Common myeloid progenitor, CD34-positive (primary cell): ENCODE measurements around the gene AKR1B1.
A peak's percentile ranks its signal among the peaks of the same experiment; 100 is the strongest.

Experiments used
- CTCF ChIA-PET: fragments of 350-600 bp; sonication (Branson Sonifier 250); formaldehyde crosslinking; loops from one replicate; lab custom pipeline; 2021; ENCODE audit warnings: antibody characterized with exemption; lab: Charles Lee
- POLR2A ChIA-PET: fragments of 350-600 bp; sonication (Branson Sonifier 250); formaldehyde crosslinking; loops from one replicate; lab custom pipeline; 2021; ENCODE audit warnings: antibody characterized with exemption; lab: Charles Lee
- DNase-seq, 3 donors: peaks; one replicate each; pipeline versions ENCODE4 v3.0.0 to v3.0.0-alpha.2; 2013
- H3K27ac ChIP-seq, 2 experiments: 1 replicate in 1 of 2; 2 replicates in 1 of 2; pipeline ENCODE4 v1.7.0; 2013; ENCODE audit warnings: inconsistent platforms in 2 of 2, low read length in 2 of 2, mild to moderate bottlenecking in 2 of 2, low read depth in 1 of 2, moderate library complexity in 1 of 2; ENCODE audit not compliant: severe bottlenecking in 2 of 2, insufficient read depth in 1 of 2, poor library complexity in 1 of 2
- H3K27me3 ChIP-seq, 5 experiments: replicated peaks in 2 of 5; 1 replicate in 3 of 5; 2 replicates in 2 of 5; pipeline versions ENCODE4 v1.6.1 to v1.7.0; 2013; ENCODE audit warnings: low read length in 4 of 5, mild to moderate bottlenecking in 2 of 5, moderate library complexity in 2 of 5, inconsistent platforms in 1 of 5; ENCODE audit not compliant: insufficient read depth in 5 of 5, control insufficient read depth in 4 of 5
- H3K36me3 ChIP-seq, 4 experiments: 1 replicate in 2 of 4; 2 replicates in 2 of 4; pipeline versions ENCODE4 v1.6.1 to v1.7.0; 2013; ENCODE audit warnings: low read length in 3 of 4, control low read depth in 1 of 4, mild to moderate bottlenecking in 1 of 4; ENCODE audit not compliant: control insufficient read depth in 4 of 4, insufficient read depth in 4 of 4
- H3K4me1 ChIP-seq, 4 experiments: 1 replicate in 3 of 4; 2 replicates in 1 of 4; pipeline versions ENCODE4 v1.6.1 to v1.7.1; 2013; ENCODE audit warnings: low read length in 3 of 4, mild to moderate bottlenecking in 3 of 4, control low read depth in 1 of 4, inconsistent platforms in 1 of 4, moderate library complexity in 1 of 4; ENCODE audit not compliant: control insufficient read depth in 4 of 4, insufficient read depth in 4 of 4; ENCODE audit errors: control extremely low read depth in 1 of 4
- H3K4me3 ChIP-seq, 7 experiments: 1 replicate in 4 of 7; 2 replicates in 3 of 7; pipeline versions ENCODE4 v1.5.1 to v1.7.0; 2013; ENCODE audit warnings: mild to moderate bottlenecking in 7 of 7, low read length in 6 of 7, moderate library complexity in 6 of 7, inconsistent platforms in 2 of 7, low read depth in 2 of 7, control low read depth in 1 of 7; ENCODE audit not compliant: insufficient read depth in 4 of 7, control insufficient read depth in 1 of 7; ENCODE audit errors: extremely low read depth in 1 of 7
- H3K9me3 ChIP-seq, 5 experiments: 1 replicate in 4 of 5; 2 replicates in 1 of 5; pipeline versions ENCODE4 v1.6.1 to v1.7.1; 2013; ENCODE audit warnings: low read length in 4 of 5, mild to moderate bottlenecking in 2 of 5, inconsistent platforms in 1 of 5, low read depth in 1 of 5, moderate library complexity in 1 of 5; ENCODE audit not compliant: control insufficient read depth in 4 of 5, insufficient read depth in 2 of 5; ENCODE audit errors: control extremely low read depth in 1 of 5
- WGBS: methylation state at CpG from one replicate; pipeline ENCODE4 v1.1.5; 2013; ENCODE audit not compliant: insufficient coverage; 5-methylcytosine and 5-hydroxymethylcytosine counted together

Gene AKR1B1

GRCh38 chr7:134438946-134439345 is 20.0 kb downstream of the AKR1B1 start:
- Histone ChIP-seq H3K4me3 (no peak overlapping the region), H3K4me1 (no peaks in the 10 kb centered on the region), H3K9me3 (peaks cover 0 to 5% (median 0%) of the 10 kb centered on the region in 5 experiments), H3K27ac (no peak overlapping the region), H3K36me3 (peaks cover 0 to 44% (median 30%) of the 10 kb centered on the region in 4 experiments), H3K27me3 (no peaks in the 10 kb centered on the region)
- ChIA-PET POLR2A (no interaction called here), CTCF (no interaction called here)
- no peak for DNase-seq
- 95% methylated on average over 4 of the region's 4 CpGs for WGBS

- POLR2A ChIA-PET, result no interaction called here
- H3K4me1 ChIP-seq, result peaks cover 0 to 12% (median 9%) of the 10 kb centered on the region in 4 experiments
- DNase-seq, result no peak
- WGBS, result 90% methylated on average over 7 of the region's 12 CpGs
- no peak overlapping the region for H3K4me3 ChIP-seq
- CTCF ChIA-PET, result interaction anchor here (0.8 to 2.4 kb wide), 5 partner anchors 18 to 81 kb away, joined by 3 to 13 read pairs (median 4); no protein-coding TSS in a partner anchor
- H3K36me3 ChIP-seq, result peaks cover 0 to 8% (median 2%) of the 10 kb centered on the region in 4 experiments
- no peaks in the 10 kb centered on the region for H3K27me3 ChIP-seq
- peaks cover 0 to 5% (median 0%) of the 10 kb centered on the region in 5 experiments for H3K9me3 ChIP-seq
- no peak overlapping the region for H3K27ac ChIP-seq
Observed at GRCh38 chr7:134435161-134435920, 23.6 kb downstream of the AKR1B1 start.

- POLR2A ChIA-PET, result no interaction called here
- H3K9me3 ChIP-seq, result peaks cover 0 to 5% (median 0%) of the 10 kb centered on the region in 5 experiments
- 96% methylated on average over 4 of the region's 5 CpGs for WGBS
- H3K27ac ChIP-seq, result no peak overlapping the region
- H3K4me1 ChIP-seq, result peaks cover 0 to 12% (median 9%) of the 10 kb centered on the region in 4 experiments
- peaks cover 0 to 2% (median 0%) of the 10 kb centered on the region in 4 experiments for H3K36me3 ChIP-seq
- DNase-seq, result no peak
- H3K27me3 ChIP-seq, result no peaks in the 10 kb centered on the region
- CTCF ChIA-PET, result interaction anchor here (1.0 to 2.4 kb wide), 3 partner anchors 77 to 82 kb away, joined by 3 to 13 read pairs (median 9); no protein-coding TSS in a partner anchor
- H3K4me3 ChIP-seq, result no peak overlapping the region
Observed at GRCh38 chr7:134434701-134435100, 24.2 kb downstream of the AKR1B1 start.

- peaks cover 0 to 3% (median 0%) of the 10 kb centered on the region in 5 experiments for H3K9me3 ChIP-seq
- H3K4me3 ChIP-seq, result no peak overlapping the region
- ChIA-PET POLR2A (no interaction called here), CTCF (interaction anchor here (0.7 to 2.6 kb wide), 26 partner anchors 9 to 260 kb away, joined by 3 to 96 read pairs (median 6); partner anchors contain the start of genes AKR1B1 and AKR1B15)
- H3K27me3 ChIP-seq, result no peaks in the 10 kb centered on the region
- no CpG with 5 or more reads among the region's 4 CpGs for WGBS
- H3K36me3 ChIP-seq, result no peaks in the 10 kb centered on the region
- DNase-seq, result peak in 1 of 3 donors; percentile 3
- peaks cover 0 to 12% (median 9%) of the 10 kb centered on the region in 4 experiments for H3K4me1 ChIP-seq
- no peak overlapping the region for H3K27ac ChIP-seq
Observed at GRCh38 chr7:134433430-134433829, 25.5 kb downstream of the AKR1B1 start.

GRCh38 chr7:134432296-134433152 is 26.4 kb downstream of the AKR1B1 start:
- Histone ChIP-seq H3K4me1 (peaks cover 0 to 12% (median 9%) of the 10 kb centered on the region in 4 experiments), H3K4me3 (peak overlapping the region; percentile 15 to 76 (median 50)), H3K36me3 (no peaks in the 10 kb centered on the region), H3K27ac (no peak overlapping the region), H3K27me3 (no peaks in the 10 kb centered on the region), H3K9me3 (peaks cover 0 to 3% (median 0%) of the 10 kb centered on the region in 5 experiments)
- ChIA-PET CTCF (interaction anchor here (0.8 to 2.6 kb wide), 31 partner anchors 8 to 756 kb away, joined by 3 to 96 read pairs (median 5); partner anchors contain the start of genes AKR1B1 and AKR1B15), POLR2A (interaction anchor here (1.3 kb wide), 1 partner anchor 25 kb away, joined by 4 read pairs; no protein-coding TSS in a partner anchor)
- peak; percentile 88 to 93 (median 91) for DNase-seq
- WGBS, result under 1% methylated on average over 27 of the region's 31 CpGs

- peak in 1 of 3 donors; percentile 7 for DNase-seq
Observed at GRCh38 chr7:134431815-134432214, 27.1 kb downstream of the AKR1B1 start.

More at GRCh38 chr7:134431815-134432214, 27.1 kb downstream of the AKR1B1 start:
- ChIA-PET POLR2A (interaction anchor here (1.3 kb wide), 1 partner anchor 26 kb away, joined by 4 read pairs; no protein-coding TSS in a partner anchor), CTCF (interaction anchor here (0.8 to 3.2 kb wide), 18 partner anchors 8 to 756 kb away, joined by 3 to 96 read pairs (median 8); partner anchors contain the start of genes AKR1B1 and AKR1B15)
- Histone ChIP-seq H3K27ac (no peak overlapping the region), H3K4me1 (peaks cover 0 to 12% (median 9%) of the 10 kb centered on the region in 4 experiments), H3K27me3 (no peaks in the 10 kb centered on the region), H3K9me3 (peaks cover 0 to 2% (median 0%) of the 10 kb centered on the region in 5 experiments), H3K4me3 (peak overlapping the region in 4 of 7 experiments; percentile 47 to 76 (median 65)), H3K36me3 (no peaks in the 10 kb centered on the region)
- WGBS, result 63% methylated on average over 4 of the region's 11 CpGs
